HG03045 (cell line): ENCODE data around the gene OSBPL10.
"Not testable (repeated sequence)": the region's sequence is repeated elsewhere in the genome, so short reads cannot be mapped to it uniquely, and the experiment has no call there.

ENCODE experiments used
- ATAC-seq: cut with Tn5 transposase; IDR thresholded peaks from one replicate; pipeline ENCODE4 v1.9.1; 2021; ENCODE audit warnings: mild to moderate bottlenecking, moderate library complexity; ENCODE audit not compliant: unreplicated experiment

The OSBPL10 gene

DNA sequence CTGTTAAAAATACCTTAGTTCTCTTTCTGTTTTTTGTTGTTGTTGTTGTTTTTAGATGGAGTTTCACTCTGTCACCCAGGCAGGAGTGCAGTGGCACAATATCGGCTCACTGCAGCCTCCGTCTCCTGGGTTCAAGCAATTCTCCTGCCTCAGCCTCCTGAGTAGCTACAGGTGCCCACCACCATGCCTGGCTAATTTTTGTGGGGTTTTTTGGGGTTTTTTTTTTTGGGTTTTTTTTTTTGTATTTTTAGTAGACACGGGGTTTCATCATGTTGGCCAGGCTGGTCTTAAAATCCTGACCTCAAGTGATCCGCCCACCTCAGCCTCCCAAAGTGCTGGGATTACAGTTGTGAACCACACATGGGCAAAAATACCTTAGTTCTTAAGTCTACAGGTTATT, 120.4 kb downstream of the OSBPL10 start:
- ATAC-seq: not testable (repeated sequence)

DNA sequence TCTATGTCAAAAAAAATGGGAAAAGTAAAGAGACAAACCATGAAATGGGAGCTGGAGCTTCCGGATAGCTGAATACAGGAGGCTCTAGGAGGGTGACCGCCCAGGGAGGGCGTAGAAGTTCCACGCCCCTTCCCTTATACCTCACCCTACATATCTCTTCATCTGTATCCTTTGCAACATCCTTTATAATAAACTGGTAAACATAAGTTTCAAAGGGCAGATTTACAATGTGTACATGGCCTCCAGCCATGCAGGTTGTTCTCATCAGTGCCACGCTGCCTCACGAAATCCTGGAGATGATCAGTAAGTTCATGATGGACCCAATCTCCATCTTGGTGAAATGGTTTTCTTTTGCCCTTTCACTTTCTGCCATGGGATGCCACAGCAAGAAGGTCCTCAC, 121.8 kb downstream of the OSBPL10 start:
- no peak for ATAC-seq

DNA sequence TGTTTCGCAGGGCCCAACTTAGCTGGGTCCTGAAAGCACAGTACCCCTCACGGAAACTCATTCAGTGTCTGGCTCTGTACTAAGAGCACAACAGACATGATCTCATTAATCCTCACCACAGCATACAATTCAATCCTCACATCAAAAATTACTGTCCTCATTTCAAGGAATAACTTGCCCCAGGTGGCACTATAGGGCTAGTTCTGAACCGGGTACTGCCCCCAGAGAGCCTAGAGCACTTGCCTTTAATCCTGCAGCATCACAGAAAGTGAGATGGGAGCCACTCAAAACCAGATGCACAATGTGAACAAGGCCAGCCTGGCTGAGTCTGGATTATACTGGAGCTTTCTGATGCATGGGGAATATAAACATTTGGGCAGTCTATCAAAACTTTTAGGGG, 122.6 kb downstream of the OSBPL10 start:
- no peak for ATAC-seq

DNA sequence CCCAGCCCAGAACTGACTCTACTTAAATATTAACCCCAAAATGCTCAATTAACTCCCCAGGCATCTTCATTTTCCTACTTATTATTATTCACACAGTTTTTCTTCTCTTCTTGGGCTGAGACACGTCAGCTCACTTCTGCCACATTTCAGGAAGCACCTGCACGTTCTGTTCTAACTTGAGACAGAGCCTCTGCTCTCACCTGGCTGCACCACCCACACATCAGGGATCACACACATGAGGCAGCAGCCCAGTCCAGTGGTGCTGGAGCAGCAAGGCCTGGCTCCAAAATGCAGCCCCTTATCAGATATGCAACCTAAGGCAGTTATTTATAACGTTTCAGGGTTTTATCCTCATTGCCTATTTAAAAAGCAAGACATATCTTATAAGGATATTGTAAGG, 127.5 kb downstream of the OSBPL10 start:
- no peak for ATAC-seq

DNA sequence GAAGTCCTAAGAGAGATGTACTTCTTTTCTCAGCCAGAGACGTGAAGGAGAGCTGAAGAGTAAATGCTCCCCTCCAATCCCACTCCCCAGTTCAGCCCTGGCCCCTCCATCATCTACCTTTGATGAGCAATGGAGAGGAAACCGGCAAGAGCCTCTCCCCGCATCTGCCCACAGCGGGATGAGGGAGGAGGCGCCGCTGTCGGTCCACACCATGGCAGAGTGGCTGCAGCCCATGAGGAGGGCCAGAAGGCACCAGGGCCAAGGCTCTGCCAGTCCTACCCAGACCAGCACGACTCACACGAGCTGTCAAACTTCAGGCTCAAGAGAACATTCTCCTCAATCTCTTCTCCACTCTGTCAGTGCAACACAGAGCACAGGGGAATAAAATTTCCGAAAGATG, 129.8 kb downstream of the OSBPL10 start:
- no peak for ATAC-seq

DNA sequence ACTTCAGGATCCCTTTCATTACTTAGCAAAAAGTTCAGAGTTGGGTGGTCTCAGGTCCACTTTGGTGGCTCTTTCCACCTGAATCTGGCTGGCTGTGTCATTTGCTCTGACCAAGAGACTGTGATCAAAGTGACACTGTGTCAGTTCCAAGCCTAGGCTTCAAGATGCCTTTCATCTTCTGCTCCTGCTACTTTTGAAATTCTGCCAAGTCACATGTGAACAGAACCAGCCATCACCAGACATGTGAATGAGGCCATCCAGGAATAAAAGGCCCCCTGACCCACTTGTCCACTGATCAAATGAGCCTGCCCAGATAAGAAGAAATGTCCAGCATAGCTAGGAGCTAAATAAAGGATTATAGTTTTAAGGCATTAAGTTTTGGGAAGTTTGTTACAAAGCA, 132.2 kb downstream of the OSBPL10 start:
- ATAC-seq: no peak

DNA sequence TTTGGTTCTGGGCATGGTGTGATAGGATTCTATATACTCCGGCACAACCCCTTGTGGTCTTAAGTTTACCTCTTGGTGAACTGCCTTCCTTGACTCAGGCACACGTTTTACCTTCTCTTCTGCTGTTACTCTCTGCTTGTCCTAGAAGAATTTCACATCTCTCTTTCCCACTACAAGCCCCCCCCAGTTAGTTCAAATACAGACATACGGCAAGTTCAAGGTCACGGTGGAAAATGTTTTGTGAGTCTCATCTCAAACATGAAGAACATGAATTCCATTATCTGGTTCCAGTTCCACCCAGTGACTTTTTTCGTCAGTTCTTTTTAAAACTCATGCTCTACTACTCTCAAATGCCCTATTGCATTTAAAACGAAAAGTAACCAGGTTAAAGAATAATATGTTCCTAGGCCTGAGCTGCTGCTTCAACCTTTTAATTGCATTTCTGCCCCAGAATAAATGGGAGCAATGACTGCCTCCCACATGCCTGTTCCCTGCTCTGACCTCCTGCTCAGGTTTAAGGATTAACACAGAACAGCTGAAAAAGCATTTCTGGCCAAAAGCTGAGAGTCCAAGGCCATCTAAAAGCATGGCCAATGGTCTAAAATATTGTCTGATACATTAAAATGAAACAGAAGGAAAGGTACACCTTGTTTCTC, 132.8 kb downstream of the OSBPL10 start:
- ATAC-seq: no peak

DNA sequence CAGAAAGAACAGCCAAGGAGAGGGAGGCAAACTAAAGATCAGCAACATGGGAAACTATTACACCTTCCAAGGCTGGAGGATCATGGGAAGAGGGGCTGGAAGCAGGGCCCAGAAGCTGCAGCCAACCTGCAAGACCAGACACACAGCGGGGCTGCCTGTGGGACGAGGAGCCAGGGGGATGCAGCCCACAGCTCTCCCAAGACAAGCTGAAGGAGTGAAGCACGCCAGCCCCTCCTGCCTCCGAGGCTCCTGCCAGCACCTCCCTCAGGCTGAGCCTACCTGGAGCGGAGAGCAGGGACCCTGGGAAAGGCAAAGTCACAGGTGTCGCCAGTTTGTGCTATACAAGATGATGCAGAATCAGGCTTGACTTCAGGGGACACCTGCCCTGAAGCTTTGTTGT, 133.3 kb downstream of the OSBPL10 start:
- no peak for ATAC-seq

DNA sequence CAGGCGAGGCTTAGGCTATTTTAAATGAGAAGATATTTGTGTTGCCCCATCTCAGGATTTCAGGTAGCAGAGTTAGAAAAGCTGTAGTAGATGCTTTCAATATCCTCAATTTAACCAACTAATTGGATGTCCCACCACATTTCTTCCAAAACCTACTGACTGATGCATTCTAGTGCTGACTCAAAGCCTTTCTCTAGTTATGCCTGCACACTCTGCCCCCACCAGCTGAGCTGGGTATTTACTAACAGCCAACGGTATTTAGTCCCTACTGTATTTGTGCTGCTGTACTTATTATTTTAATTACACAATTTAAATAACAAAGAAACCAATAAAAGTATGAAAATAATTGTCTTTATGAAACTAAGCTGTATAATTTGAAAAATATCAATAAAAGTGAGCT, 139.5 kb downstream of the OSBPL10 start:
- no peak for ATAC-seq

DNA sequence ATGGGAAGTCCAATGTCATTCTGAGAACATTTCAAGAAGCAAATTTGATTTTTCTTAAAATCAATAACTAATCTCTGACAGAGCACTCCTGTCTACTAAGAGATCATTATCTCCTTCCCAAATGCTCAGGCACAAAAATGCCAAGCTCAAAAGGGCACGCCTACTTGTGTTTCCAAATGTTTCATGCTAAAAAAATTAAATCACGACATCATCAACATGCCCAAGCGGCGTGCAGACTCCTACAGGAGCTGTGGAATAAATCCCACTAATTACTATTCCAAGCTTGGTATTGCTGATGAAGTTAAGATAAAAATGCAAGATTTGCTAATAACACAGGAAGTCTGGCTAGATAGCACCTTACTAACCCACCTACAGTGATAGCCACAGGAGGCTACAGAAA, 140.8 kb downstream of the OSBPL10 start:
- ATAC-seq: no peak

DNA sequence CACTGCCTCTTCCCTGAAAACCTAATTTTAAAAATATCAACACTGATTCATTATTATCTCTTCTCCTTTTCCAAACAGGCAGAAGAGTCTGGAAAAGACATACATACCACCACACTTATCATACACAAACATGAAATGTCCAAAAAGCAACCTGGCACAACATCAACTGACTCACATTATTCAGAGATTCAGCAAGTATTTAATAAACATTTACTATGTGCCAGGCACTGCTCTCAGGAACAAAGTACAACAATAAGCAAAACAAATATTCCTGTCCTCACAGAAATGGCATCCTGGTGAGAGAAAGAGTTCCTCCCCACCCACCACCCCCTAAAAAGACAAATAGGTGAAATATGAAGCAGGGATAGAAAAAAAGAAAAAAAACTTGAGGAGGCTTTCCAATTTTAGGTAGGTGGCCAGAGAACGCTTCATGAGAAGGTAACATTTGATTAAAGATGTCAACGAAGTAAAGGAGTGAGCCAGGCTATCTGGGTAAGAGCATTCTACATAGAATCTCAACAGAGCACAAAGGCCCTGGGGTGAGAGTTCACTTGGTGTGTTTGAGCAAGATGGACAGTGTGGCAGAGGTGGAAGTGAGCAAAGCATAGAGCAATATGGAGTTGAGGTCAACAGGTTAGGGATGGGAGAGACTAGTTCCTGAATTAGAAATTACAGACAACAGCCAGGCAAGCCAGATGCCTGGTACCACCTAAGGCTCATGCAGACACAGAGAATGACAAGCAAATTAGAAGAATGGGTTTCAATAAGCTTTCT, 141.7 kb downstream of the OSBPL10 start:
- no peak for ATAC-seq

DNA sequence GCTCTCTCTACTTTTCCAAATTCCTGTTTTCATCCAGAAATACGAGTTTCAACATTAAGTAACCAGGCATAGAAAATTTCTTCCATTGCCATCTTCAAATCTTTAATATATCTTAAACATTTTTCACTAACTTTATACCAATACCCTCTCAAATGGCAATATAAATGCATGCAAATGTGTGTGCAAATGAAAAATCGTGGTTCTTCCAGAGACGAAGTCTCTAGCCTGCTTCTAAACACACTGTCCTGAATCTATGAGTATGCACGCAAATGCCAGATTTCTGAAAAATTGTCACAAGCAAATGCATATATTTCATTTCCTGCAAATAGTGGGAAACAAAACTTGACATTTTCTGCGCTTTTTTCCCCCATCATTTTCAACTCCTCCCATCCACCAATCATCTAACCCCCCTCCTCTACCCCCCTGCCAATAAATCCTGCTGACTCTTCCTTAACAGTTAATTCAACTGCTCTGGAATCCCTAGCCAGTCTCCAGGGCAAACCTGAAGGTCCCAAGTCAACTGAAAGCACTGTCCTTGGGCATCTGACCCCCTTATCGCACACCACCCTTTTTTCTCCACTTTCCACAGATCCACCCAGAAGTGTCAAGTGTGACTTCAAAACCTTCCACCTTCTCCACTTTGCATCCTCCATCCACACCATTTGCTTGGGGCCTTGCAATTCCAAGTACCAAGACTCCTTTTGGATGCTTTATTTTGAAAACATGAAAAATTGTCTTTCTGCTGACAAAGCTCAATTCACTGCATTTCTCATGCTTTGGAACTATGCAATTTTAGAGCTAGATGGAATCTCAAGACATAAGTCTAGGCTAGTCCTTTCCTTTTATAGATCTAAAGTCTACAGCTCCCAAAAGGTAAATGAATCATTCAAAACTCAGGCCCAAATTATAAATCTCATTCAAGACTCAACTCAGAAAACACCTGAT, 144.7 kb downstream of the OSBPL10 start:
- ATAC-seq: no peak

DNA sequence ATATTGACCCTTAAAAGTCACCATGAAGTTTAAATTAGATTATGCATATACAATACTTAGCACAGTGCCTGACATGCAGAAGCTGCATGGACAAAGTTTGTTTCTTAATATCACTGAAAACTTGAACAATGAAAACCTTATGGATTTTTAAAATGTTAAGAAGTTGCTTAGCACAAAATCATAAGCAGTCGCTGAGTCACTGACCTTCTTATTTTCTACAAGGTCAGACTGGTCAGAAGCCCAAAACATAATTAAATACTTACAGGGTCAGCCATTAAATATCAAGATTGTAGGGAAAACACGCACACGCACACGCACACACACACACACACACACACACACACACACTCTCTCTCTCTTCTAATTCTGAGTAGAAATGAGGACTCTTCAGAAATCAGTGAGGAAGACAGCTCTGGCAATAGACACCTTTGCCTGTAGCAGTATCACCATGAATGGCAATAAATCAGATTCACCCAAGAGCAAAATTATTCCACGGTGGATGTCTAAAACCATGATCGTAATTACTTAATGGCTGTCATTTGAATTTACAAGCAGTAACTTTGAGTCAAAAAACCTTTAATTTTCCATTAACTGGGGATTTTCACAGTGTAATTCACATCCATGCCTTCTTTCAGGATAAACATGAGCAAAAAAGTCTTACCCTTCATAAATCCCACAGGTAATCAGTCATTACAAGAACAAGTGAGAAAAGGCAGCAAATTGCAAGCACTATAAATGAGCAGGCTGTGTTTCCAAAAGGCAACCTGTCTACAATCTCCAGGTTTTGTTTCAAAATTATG, 147.5 kb downstream of the OSBPL10 start:
- ATAC-seq: no peak

DNA sequence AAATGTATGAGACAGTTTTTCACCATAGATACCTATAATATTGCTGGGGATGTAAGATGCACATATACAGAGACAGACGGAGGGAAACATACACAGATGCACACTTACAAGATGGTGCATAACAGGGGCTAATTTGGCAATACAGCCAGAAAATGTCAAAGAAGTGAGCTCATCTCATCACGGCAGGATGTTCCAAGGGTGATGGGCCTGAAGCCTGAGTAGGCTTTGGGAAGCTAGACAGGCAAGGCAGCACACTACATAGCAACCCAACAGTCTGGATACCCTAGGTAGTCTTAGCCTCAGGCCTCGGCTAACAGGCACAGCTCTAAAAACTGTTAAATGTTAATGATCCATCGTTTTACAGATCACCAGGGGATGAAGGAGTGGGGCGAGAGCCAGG, 148.5 kb downstream of the OSBPL10 start:
- ATAC-seq: no peak

DNA sequence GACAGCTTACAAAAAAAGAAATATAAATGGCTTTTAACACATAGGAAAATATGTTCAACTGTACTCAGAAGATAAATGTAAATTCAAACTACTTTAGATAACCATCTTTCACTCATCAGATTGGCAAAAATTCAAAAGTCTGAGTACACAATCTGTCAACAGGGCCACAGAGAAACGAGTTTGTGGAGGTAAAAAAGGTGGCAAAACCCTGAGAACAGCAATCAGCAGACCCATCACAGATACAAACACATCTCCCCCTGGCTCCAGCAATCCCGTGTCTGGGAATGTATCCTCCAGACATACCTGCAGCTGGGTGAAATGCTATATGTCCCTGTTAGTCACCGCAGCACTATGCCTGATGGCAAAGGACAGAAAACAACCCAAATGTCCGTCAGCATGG, 149.5 kb downstream of the OSBPL10 start:
- ATAC-seq: no peak

DNA sequence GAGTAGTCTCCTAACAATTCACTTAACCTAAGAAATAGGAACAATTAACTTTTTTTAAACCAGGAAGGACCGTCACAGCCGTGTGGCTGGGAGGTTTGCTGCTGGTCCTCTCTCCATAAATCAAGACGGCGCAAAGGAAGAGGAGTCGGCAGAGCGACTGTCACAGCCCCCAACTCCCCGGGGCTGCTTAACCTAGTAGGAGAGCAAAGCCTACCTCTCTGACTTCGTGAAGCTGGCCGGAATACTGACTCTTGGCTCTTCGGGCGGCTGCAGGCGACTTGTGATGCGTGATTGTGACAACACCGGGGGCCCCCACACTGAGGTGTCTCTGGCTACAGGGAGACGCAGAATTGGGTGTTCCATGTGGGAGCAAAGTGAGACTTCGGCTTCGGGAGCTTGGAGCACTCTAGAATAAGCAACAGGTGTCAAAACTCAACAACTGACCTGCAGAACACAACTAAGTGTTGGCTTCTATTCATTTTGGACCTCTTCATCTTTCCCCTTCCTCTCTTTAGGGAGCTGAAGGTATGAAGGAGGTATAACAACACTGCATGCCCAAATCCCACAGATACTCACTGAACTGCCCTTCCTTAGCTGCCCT, 151.1 kb downstream of the OSBPL10 start:
- ATAC-seq: no peak

DNA sequence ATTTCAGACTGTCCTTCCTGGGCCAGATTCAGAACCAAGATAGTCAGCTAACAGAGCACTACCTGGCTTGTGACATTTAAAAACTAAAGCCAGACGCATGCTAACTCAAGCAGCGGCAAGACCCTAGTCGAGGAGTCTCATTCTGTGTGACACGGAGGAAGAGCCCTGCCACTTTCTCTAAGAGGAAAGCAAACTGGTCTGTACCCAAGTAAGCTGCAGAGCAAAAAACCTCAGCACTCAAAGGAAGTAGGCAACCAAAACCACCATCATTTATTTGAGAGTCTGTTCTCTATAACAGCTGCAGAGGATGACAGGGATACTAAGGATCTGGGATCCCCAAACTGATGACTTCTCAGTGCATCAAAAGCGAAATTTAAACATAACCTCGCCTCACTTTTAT, 152.1 kb downstream of the OSBPL10 start:
- no peak for ATAC-seq

DNA sequence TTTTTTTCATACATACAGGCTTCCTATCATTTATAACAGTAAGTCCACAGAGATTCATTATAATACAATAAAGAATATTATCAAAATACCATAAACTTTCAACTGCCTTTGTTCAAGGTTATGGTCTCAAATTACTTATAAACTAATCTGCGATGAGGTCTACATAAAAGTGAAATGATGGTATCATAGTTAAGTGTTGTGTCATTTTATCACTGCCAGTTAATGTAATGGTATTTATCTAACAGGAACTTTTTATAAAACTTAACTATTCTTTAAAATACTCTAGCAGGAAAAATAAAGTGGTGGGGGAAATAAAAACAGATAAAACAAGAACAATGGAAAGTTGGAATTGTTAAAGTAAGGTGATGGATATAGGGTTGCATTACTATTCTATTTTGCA, 153.1 kb downstream of the OSBPL10 start:
- no peak for ATAC-seq

DNA sequence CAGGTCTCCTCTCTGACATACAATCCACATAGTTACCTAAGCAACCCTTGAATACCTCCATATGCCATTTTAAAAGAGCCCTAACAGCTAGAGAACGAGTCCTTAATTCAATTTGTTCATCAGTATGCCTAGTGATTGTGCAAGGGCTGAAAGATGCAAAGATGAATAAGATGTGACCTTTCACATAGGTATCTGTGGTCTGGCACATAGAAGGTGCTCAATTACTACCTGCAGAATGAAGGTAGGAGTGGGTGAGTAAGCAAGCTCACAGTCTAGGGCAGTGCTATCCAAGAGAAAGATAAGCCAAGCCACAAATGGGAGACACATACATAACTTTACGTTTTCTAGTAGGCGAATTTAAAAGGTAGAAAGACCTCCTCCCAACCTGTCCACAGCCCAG, 157.9 kb downstream of the OSBPL10 start:
- no peak for ATAC-seq

DNA sequence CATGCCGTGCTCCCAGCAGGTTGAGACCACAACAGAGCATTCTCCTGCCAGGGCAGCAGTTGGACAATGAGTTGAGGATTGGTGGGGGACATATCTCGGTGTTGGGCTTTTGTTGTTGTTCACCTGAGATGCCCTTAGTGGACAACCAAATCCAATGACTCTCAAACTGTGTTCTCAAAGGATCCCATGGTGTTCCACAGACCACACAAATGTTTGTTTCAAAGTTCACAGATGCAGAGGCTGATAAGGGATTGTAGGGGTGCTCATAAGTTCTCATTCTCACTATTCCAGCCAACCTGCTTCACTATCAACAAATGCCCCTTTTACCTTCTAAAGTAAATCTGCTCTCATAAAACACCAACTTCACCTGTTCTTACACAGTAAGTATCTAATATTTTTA, 159.9 kb downstream of the OSBPL10 start:
- ATAC-seq: no peak
